ENCODE measurements around the gene CCDC8.
"Not testable (repeated sequence)": the region's sequence is repeated elsewhere in the genome, so short reads cannot be mapped to it uniquely, and the experiment has no call there.

The CCDC8 gene

GRCh38 chr19:46428239-46429135 is 15.1 kb upstream of the CCDC8 start, which contains the start of gene PNMA8C:
TSS of gene PNMA8C (minus strand) at chr19:46428936. CDS start at chr19:46428359, 577 bp downstream.
- DNase-seq, result peak; percentile 86

GRCh38 chr19:46427518-46428045 is 14.2 kb upstream of the CCDC8 start:
- DNase-seq, result no peak

DNA sequence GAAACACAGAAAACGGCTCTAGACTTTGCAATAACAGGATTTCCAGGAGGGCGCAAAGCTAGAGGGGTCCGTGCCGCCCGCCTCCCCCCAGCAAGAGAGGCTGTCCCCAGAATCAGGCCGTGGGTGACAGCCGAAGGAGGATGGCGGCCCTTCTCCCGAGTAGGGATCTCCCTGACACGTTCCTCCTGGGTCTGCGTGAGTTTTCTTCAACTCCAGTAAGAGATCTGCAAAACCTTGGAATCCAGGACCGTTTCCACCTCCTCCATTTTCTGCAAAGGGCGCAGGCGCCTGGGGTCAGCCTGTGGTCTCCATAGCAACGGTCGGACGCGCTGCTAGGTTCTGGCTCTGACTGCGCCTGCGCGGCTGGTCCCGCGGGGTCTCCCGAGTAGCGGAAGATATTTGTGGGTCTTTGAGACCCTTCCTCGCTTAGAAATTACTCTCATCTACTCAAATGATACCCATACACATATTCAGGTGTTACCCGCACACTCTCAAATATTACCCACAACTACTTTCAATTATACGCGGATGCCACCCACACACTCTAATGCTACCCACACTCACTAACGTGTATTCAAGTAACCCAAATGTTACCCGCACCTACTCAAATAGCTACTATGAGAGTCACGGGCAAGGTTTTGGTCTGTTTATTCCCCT is 13.3 kb upstream of the CCDC8 start:
- peak; percentile 90 for DNase-seq

DNA sequence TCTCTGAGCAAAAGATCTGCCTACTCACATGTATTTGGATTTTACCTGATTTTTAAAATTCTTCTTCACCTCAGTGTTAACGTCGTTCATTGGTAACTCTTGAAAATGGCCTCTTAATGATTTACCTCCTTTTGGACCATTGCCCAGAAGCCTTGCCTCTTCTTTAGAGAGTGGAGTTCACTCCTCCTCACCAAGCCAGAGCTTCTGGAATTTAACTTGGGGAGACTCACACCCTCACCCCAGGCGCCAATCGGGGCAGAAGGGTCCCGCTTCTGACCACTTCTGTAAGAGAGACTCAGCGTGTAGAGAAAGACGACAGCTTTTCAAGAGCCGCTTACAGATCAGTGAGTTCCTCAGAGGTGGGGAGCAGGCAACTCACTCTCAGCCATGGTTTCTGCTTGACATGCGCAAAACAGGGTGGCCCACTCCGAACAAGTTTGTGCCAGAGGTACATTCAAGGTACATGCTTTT is 12.7 kb upstream of the CCDC8 start:
- no peak for DNase-seq

DNA sequence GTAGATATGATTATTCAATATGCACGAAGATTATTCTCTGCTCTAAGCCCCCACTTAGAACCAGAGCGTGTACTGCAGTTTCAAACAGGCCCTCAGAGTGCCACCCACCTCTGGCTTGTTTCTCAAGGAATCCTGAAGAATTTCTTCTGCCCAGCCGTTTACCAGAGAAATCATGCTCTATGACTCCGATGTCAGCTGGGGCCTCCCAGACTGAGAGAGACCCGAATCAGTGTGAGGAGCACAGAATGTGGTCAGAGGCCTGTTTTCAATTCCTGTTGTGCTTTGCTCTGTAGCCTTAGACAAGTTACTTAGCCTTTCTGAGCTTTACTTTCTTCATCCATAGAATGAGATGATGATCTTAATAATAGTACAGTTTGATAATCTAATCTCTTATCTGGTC is 9.8 kb upstream of the CCDC8 start:
- no peak for DNase-seq

DNA sequence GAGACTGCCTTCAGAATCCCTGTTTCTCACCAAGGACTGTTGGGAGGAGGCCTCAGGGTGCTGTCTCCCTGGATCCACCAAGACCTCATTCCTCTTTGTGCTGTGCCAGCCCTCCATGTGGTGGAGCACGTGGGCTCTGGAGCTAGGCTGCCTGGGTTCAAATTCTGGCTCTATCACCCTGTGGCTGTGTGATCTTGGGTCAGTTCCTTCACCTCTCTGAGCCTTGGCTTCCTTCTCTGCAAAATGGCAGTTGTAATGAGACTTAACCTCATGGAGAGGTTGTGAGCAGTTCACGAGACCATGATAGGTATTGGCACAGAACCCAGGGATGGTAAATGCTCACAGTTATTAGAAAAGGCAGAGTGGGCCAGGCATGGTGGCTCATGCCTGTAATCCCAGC is 9.0 kb upstream of the CCDC8 start:
- DNase-seq, result no peak

- DNase-seq, result no peak
These were observed 6.7 kb upstream of the CCDC8 start for GRCh38 chr19:46420056-46420455.

DNA sequence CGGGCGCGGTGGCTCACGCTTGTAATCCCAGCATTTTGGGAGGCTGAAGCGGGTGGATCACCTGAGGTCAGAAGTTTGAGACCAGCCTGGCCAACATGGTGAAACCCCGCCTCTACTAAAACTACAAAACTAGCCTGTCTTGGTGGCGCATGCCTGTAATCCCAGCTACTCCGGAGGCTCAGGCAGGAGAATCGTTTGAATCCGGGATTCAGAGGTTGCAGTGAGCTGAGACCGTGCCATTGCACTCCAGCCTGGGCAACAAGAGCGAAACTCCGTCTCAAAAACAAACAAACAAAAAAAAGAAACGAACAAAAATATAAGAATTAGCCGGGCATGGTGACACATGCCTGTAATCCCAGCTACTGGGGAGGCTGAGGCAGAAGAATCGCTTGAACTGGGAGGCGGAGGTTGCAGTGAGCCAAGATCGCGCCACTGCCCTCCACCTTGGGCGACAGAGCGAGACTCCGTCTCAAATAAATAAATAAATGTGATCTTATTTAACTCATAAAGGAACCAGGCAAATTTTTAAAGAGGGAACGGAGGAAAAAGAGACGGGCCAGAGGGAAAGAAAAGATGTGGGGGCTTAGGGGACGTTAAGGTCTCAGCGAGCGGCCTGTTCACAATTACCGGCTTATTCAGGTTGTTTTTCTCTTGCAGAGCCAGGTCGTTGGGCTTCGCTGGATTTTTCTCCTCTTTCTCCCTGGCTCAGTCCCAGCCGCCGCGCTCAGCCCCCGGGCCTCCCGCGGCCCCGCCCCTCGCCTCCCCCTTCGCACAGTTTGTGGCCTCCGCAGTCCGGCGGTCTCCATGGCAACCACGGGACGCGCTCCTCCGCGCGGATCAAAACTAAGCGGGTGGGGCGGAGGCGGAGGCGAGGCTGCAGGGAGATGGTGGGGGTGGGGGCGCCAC is 2.7 kb upstream of the CCDC8 start:
- DNase-seq, result peak; percentile 97

DNA sequence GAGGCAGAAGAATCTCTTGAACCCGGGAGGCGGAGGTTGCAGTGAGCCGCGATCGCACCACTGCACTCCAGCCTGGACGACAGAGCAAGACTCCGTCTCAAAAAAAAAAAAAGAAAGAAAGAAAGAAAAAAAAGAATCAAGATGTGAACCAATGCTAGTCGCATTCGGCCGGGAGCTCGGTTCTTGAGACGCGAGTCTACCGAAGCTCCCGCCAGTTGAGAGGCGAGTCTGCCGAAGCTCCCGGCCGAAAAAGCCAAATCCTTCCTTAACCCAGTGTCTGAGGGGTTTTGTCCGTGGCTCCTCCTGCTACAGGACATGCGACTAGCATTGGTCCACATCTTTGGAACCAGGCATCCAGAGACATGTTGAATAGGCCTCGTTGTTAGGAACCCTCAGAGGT is 1.5 kb upstream of the CCDC8 start:
- DNase-seq, result not testable (repeated sequence)

GRCh38 chr19:46412650-46413261 is 608 bp downstream of the CCDC8 start:
- no peak for DNase-seq

GRCh38 chr19:46411925-46412649 is 1.3 kb downstream of the CCDC8 start:
- peak; percentile 37 for DNase-seq

GRCh38 chr19:46411088-46411924 is 2.1 kb downstream of the CCDC8 start:
- peak; percentile 31 for DNase-seq

GRCh38 chr19:46410205-46411087 is 2.9 kb downstream of the CCDC8 start:
- DNase-seq, result no peak

GRCh38 chr19:46409191-46409590 is 4.2 kb downstream of the CCDC8 start:
- peak; percentile 22 for DNase-seq

DNA sequence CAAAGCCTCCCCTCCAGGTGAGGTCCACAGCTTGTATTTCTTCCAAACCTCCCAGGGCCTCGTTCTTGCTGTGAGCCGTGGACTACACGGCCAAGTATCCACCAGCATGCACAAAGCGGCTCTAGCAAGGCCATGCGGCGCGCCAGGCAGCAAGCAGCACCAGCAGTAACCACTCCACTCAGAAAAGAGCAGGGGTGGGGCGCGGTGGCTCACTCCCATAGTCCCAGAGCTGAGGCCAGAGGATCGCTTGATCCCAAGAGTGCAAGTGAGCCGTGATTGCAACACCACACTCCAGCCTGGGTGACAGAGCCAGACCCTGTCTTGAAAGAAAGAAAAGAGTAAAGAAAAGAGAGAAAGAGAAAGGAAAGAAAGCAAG is 4.7 kb downstream of the CCDC8 start:
- peak; percentile 57 for DNase-seq

GRCh38 chr19:46407856-46408663 is 5.3 kb downstream of the CCDC8 start:
- DNase-seq, result peak; percentile 45

GRCh38 chr19:46406976-46407375 is 6.4 kb downstream of the CCDC8 start:
- DNase-seq, result peak; percentile 22

DNA sequence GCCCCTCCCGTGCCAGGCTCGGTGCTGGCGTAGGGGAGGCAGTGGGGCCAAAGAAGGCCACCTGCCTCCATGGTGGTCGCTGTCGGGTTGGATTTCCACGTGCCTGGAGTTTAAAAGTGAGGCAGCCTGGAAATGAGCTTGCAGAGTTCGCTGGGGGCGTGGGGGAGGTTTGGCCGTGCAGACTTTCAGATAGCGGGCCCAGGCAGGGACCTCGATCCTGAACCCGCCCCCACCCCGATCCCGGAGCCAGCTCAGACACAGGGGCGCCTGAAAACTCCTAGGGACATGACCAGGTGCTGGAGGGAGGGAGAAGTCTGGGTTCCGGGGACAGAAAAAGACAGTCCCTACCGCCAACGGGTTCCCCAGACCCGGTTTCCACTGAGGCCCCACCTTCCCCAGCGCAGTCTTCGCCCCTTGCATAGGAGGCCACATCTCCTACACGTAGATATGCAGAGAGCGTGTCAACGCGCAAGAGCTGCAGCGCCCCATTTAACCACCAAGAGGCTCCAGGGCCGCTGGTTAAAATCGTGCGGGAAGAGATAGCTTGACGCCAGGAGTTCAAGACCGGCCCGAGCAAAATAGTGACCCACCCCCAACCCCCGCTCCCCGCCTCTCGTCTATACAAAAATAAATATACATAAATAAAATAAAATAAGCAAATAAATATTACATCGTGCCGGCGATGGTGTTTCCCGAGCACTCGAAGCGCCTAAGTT is 8.5 kb downstream of the CCDC8 start:
- DNase-seq, result peak; percentile 65

Data from femur (tissue), 1 donor.